Ovary (tissue), 9 donors: ENCODE data around the gene GLO1. TPM values are rescaled to one million over a fixed set of nuclear protein-coding genes. Genes with fewer than 3 reads are reported as not detected.

Source experiments
- DNase-seq, 5 donors: peaks; one replicate each; pipeline ENCODE4 v3.0.0-alpha.2; 2019 to 2020
- H3K27ac ChIP-seq, 2 donors: fragments of 200-600 bp; one replicate each; pipeline versions ENCODE4 v1.5.1 to v1.8.0; 2019 to 2022
- H3K27me3 ChIP-seq: fragments of 200-600 bp; one replicate; pipeline ENCODE4 v1.8.0; 2022
- H3K36me3 ChIP-seq: fragments of 200-600 bp; sonication (generic); one replicate; pipeline ENCODE4 v1.5.1; 2019
- H3K4me1 ChIP-seq: one replicate; pipeline ENCODE4 v1.8.1; 2013; ENCODE audit warnings: mild to moderate bottlenecking, moderate library complexity; ENCODE audit not compliant: insufficient read depth
- H3K4me3 ChIP-seq: fragments of 200-600 bp; sonication (generic); one replicate; pipeline ENCODE4 v1.5.1; 2017
- H3K9me3 ChIP-seq, 2 donors: fragments of 200-600 bp in 1 of 2; sonication (generic) in 1 of 2; one replicate each; pipeline versions ENCODE4 v1.5.1 to v1.8.1; 2013 to 2019; ENCODE audit warnings: mild to moderate bottlenecking in 1 of 2, moderate library complexity in 1 of 2
- EP300 ChIP-seq: sonication (generic); formaldehyde crosslinking; IDR thresholded peaks from one replicate; pipeline ENCODE4 v1.6.1; 2017; ENCODE audit warnings: antibody characterized with exemption
- POLR2A ChIP-seq: fragments of 450-650 bp; IDR thresholded peaks from one replicate; pipeline ENCODE4 v1.6.1; 2017; ENCODE audit warnings: antibody characterized with exemption, mild to moderate bottlenecking, moderate library complexity
- WGBS, 3 donors: extraction: QIAGEN DNeasy Blood & Tissue Kit in 1 of 3; methylation state at CpG; one replicate each; pipeline versions ENCODE4 v1.1.5 to v1.1.7; 2013 to 2017; 5-methylcytosine and 5-hydroxymethylcytosine counted together
- intact Hi-C, 4 donors: fragments of 100-400 bp; cut with DNase I; formaldehyde crosslinking; loops; one replicate each; pipeline versions ENCODE4 v1.11.0 to v1.15.1; 2022 to 2023
- polyA plus RNA-seq, 2 donors: library from polyadenylated mRNA; stranded (reverse); fragments of 200-250 nt in 1 of 2; fragments of 350-450 nt in 1 of 2; fragmentation: Illumina TruSeq in 1 of 2; extraction: RNeasy Lipid Tissue Mini Kit (QIAGEN cat#74804) in 1 of 2; gene quantifications; one replicate each; pipeline ENCODE4 v1.2.3, GENCODE V29; 2013 to 2014
- total RNA-seq, 7 donors: library from RNA; depleted of rRNA in 2 of 7; stranded (reverse); fragments of >200 nt in 2 of 7; fragmentation: NEBNext Ultra II Directional in 3 of 7; extraction: Animal tissue kit (Norgen Biotek cat#: 25700) in 3 of 7; gene quantifications; one replicate each; pipeline versions ENCODE4 v1.1.0 to v1.2.4, GENCODE V29; 2016 to 2023
- TF ChIP-seq, protein P1 (sequence below), 3 donors: fragments of 450-650 bp in 2 of 3; fragments of 200-600 bp in 1 of 3; IDR thresholded peaks; one replicate each; pipeline versions ENCODE4 v1.5.1 to v1.8.0; 2016 to 2022; ENCODE audit warnings: antibody characterized with exemption in 3 of 3, mild to moderate bottlenecking in 1 of 3
- donor health status: DM: no; HTN: no; CAD: no; lungs with moderate emphysema.
- donor health status: DM: no; HTN: no; CAD: no.
- donor health status: Bipolar disorder and iron deficiency.
- donor health status: DM: yes; HTN: yes; CAD: no.
- donor health status: DM: no; HTN: no; CAD: no.
- donor health status: DM: yes; HTN: yes; CAD: no.

GLO1 gene
- total and polyA plus RNA-seq, 9 donors, result 76.3 to 154 (median 96.7) TPM

DNA sequence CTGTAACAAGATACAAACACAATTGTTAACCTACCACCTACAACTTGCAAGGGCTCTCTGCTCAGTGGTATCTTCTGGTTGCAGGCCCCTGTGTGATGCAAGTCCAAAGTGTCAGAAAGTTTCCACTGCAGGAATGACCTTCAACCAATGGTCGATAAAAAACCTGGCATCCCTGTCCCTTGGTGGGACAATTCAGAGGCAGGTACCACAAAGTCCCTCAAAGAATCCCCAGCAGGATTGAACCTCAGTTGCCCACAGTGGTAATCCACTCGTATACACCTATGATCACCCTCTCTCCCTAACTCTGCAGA lies 15.9 kb downstream of the GLO1 start:
- peaks cover 9% of the 10 kb centered on the region for H3K4me1 ChIP-seq
- H3K4me3 ChIP-seq, result no peak overlapping the region
- H3K36me3 ChIP-seq, result no peaks in the 10 kb centered on the region
- no peak for TF ChIP-seq EP300
- TF ChIP-seq, protein P1, sequence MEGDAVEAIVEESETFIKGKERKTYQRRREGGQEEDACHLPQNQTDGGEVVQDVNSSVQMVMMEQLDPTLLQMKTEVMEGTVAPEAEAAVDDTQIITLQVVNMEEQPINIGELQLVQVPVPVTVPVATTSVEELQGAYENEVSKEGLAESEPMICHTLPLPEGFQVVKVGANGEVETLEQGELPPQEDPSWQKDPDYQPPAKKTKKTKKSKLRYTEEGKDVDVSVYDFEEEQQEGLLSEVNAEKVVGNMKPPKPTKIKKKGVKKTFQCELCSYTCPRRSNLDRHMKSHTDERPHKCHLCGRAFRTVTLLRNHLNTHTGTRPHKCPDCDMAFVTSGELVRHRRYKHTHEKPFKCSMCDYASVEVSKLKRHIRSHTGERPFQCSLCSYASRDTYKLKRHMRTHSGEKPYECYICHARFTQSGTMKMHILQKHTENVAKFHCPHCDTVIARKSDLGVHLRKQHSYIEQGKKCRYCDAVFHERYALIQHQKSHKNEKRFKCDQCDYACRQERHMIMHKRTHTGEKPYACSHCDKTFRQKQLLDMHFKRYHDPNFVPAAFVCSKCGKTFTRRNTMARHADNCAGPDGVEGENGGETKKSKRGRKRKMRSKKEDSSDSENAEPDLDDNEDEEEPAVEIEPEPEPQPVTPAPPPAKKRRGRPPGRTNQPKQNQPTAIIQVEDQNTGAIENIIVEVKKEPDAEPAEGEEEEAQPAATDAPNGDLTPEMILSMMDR (IDR thresholded peaks at IDR 0.05), result no peak
- TF ChIP-seq POLR2A, result no peak
- 55 to 62% (median 57%) methylated on average over 2 of the region's 2 CpGs for WGBS, 3 donors
- no peaks in the 10 kb centered on the region for H3K27me3 ChIP-seq
- intact Hi-C loops, result loop anchor here in 1 of 4 donors (5.0 kb wide), 1 partner anchor 1340 kb away; no protein-coding TSS in a partner anchor
- H3K27ac ChIP-seq, result no peak overlapping the region
- DNase-seq, result no peak
- no peaks in the 10 kb centered on the region for H3K9me3 ChIP-seq

GRCh38 chr6:38686270-38687042 lies 16.5 kb downstream of the GLO1 start:
- TF ChIP-seq POLR2A (no peak), EP300 (no peak)
- TF ChIP-seq, protein P1 (IDR thresholded peaks at IDR 0.05), result no peak
- Histone ChIP-seq H3K4me3 (no peak overlapping the region), H3K36me3 (no peaks in the 10 kb centered on the region), H3K4me1 (peaks cover 9% of the 10 kb centered on the region), H3K27ac (no peak overlapping the region), H3K27me3 (no peaks in the 10 kb centered on the region), H3K9me3 (no peaks in the 10 kb centered on the region)
- intact Hi-C loops, result loop anchor here in 1 of 4 donors (5.0 kb wide), 1 partner anchor 1339 kb away; no protein-coding TSS in a partner anchor
- 53 to 58% (median 56%) methylated on average over 4 of the region's 4 CpGs for WGBS, 3 donors
- DNase-seq, result no peak

GRCh38 chr6:38684904-38685303 lies 18.0 kb downstream of the GLO1 start:
- TF ChIP-seq POLR2A, result no peak
- no peak for TF ChIP-seq EP300
- TF ChIP-seq, protein P1 (IDR thresholded peaks at IDR 0.05), result no peak
- H3K36me3 ChIP-seq, result no peaks in the 10 kb centered on the region
- no peaks in the 10 kb centered on the region for H3K27me3 ChIP-seq
- DNase-seq, result no peak
- H3K27ac ChIP-seq, result no peak overlapping the region
- no peak overlapping the region for H3K4me3 ChIP-seq
- WGBS, 3 donors, result 96 to 98% (median 98%) methylated on average over 3 of the region's 3 CpGs
- intact Hi-C loops, result loop anchor here in 1 of 4 donors (5.0 kb wide), 1 partner anchor 1338 kb away; no protein-coding TSS in a partner anchor
- no peaks in the 10 kb centered on the region for H3K9me3 ChIP-seq
- H3K4me1 ChIP-seq, result peaks cover 9% of the 10 kb centered on the region

DNA sequence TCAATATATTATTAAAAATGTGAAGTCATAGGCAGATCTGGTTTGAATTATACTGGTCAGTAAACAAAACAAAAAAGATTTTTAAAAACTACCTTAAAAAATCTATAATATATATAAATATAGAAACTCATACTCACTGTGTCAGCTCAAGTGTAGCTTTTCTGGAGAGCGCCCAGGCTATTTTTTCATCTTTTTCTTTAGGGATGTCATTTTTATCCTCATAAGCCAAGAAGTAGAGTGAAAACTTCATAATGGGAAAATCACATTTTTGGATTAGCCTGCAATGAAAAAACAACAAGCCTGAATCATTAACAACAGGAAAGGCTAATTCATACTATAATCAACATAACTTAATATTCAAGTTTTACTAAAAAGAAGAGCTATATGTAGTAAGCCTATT lies 18.7 kb downstream of the GLO1 start:
- no peaks in the 10 kb centered on the region for H3K9me3 ChIP-seq
- TF ChIP-seq, protein P1 (IDR thresholded peaks at IDR 0.05), result no peak
- TF ChIP-seq EP300 (no peak), POLR2A (no peak)
- H3K4me3 ChIP-seq, result no peak overlapping the region
- DNase-seq, result no peak
- intact Hi-C loops, result no loop called here
- WGBS, 3 donors, result 93 to 95% (median 95%) methylated on average over 1 of the region's 1 CpG
- H3K4me1 ChIP-seq, result peaks cover 9% of the 10 kb centered on the region
- no peak overlapping the region for H3K27ac ChIP-seq
- no peaks in the 10 kb centered on the region for H3K36me3 ChIP-seq
- no peaks in the 10 kb centered on the region for H3K27me3 ChIP-seq
